WERI-Rb-1 (cell line): ENCODE data around the gene ABHD17C.

ENCODE experiments used
- DNase-seq: peaks from one replicate; pipeline ENCODE4 v3.0.0-alpha.2; 2020
- H3K27ac ChIP-seq: fragments of 250-450 bp; sonication (Bioruptor Pico); 2 replicates; pipeline ENCODE4 v1.5.1; 2020; ENCODE audit warnings: mild to moderate bottlenecking, moderate library complexity
- H3K27me3 ChIP-seq: fragments of 250-450 bp; sonication (Bioruptor Pico); 2 replicates; pipeline ENCODE4 v1.5.1; 2021; ENCODE audit warnings: mild to moderate bottlenecking, low read depth, moderate library complexity; ENCODE audit not compliant: insufficient read depth, severe bottlenecking
- H3K36me3 ChIP-seq: fragments of 250-450 bp; sonication (Bioruptor Pico); 2 replicates; pipeline ENCODE4 v1.5.1; 2020; ENCODE audit warnings: mild to moderate bottlenecking, moderate library complexity
- H3K4me3 ChIP-seq: 2 replicates; pipeline ENCODE4 v1.5.1; 2011; ENCODE audit warnings: low read depth, mild to moderate bottlenecking, control low read depth, low read length
- H3K9me3 ChIP-seq: fragments of 250-450 bp; sonication (Bioruptor Pico); 2 replicates; pipeline ENCODE4 v1.5.1; 2021; ENCODE audit warnings: mild to moderate bottlenecking, moderate library complexity; ENCODE audit not compliant: severe bottlenecking
- CTCF ChIP-seq: IDR thresholded peaks from 2 replicates; pipeline ENCODE4 v1.5.1; 2011; ENCODE audit warnings: low read depth, mild to moderate bottlenecking, control low read depth, inconsistent platforms, low read length

The ABHD17C gene

GRCh38 chr15:80785335-80785734 is 90.2 kb downstream of the ABHD17C start:
- H3K9me3 ChIP-seq, result no peaks in the 10 kb centered on the region
- no peaks in the 10 kb centered on the region for H3K36me3 ChIP-seq
- no peak for TF ChIP-seq CTCF
- H3K27me3 ChIP-seq, result peaks cover 11% of the 10 kb centered on the region
- H3K4me3 ChIP-seq, result no peak overlapping the region
- no peak for DNase-seq
- H3K27ac ChIP-seq, result no peak overlapping the region

GRCh38 chr15:80785811-80786354 is 90.8 kb downstream of the ABHD17C start:
- TF ChIP-seq CTCF, result no peak
- no peak overlapping the region for H3K4me3 ChIP-seq

GRCh38 chr15:80787316-80787715 is 92.2 kb downstream of the ABHD17C start:
- Histone ChIP-seq H3K9me3 (no peaks in the 10 kb centered on the region), H3K4me3 (no peak overlapping the region), H3K27ac (no peak overlapping the region), H3K36me3 (no peaks in the 10 kb centered on the region), H3K27me3 (no peaks in the 10 kb centered on the region)
- no peak for DNase-seq
- peak; percentile 30; the same call in 1 of the 2 replicates for TF ChIP-seq CTCF

More at GRCh38 chr15:80785811-80786354, 90.8 kb downstream of the ABHD17C start:
- no peak for DNase-seq
- H3K27ac ChIP-seq, result no peak overlapping the region
- no peaks in the 10 kb centered on the region for H3K36me3 ChIP-seq
- H3K9me3 ChIP-seq, result no peaks in the 10 kb centered on the region
- peaks cover 5% of the 10 kb centered on the region for H3K27me3 ChIP-seq

DNA sequence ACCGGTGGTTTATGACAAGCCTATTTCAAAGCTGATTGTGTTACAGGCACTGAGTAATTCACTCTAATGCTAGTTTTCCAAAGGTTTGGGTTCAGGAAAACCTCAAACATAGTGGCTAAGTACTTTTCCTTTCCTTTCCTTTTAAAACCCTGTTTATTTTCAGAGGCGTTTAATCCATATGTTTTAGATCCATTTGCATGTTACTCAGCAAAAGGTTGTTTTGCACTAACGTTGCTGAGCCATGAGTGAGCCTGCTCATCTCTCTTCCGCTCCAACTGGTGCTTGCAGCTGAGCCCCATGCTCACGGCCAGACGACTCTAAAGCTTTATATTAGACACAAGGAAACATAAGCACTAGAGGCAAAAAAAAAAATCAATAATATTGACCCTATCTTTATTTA is 93.4 kb downstream of the ABHD17C start:
- H3K4me3 ChIP-seq, result no peak overlapping the region
- no peaks in the 10 kb centered on the region for H3K27me3 ChIP-seq
- TF ChIP-seq CTCF, result no peak
- DNase-seq, result no peak
- H3K36me3 ChIP-seq, result no peaks in the 10 kb centered on the region
- no peak overlapping the region for H3K27ac ChIP-seq
- H3K9me3 ChIP-seq, result no peaks in the 10 kb centered on the region

DNA sequence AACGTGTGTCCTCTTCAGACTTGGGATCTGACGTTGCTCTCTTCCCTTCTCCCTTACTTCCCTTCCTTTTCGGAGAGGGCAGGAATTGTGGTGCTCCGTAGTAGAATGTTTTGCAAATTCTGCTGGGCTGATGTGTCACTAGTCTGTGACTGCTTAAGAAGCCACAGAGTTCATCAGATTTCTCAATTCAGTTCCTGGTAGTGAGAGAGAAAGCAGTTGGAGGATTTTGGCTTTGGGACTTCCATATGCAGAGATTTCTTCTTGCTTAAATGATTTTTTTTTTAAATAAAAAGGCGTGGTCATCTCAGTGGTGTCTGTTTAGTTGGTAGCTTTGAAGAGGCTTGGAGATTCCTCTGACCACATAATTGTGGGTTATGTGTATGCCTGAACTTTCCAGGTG is 94.2 kb downstream of the ABHD17C start:
- no peaks in the 10 kb centered on the region for H3K36me3 ChIP-seq

More for the DNA sequence above, 94.2 kb downstream of the ABHD17C start:
- Histone ChIP-seq H3K9me3 (no peaks in the 10 kb centered on the region), H3K27me3 (no peaks in the 10 kb centered on the region), H3K4me3 (no peak overlapping the region), H3K27ac (no peak overlapping the region)
- no peak for TF ChIP-seq CTCF
- no peak for DNase-seq
